BLaER1 (cell line): Measurements from ENCODE around the gene RBM38.

ENCODE experiments used
- H3K27ac ChIP-seq: shearing (Covaris generic); formaldehyde crosslinking; 2 replicates; pipeline ENCODE4 v1.8.1; 2022
- H3K27me3 ChIP-seq: shearing (Covaris generic); formaldehyde crosslinking; 2 replicates; pipeline ENCODE4 v1.8.1; 2022
- H3K36me3 ChIP-seq: shearing (Covaris generic); formaldehyde crosslinking; 2 replicates; pipeline ENCODE4 v1.8.1; 2022
- H3K4me1 ChIP-seq: shearing (Covaris generic); formaldehyde crosslinking; 2 replicates; pipeline ENCODE4 v1.8.1; 2022
- H3K4me2 ChIP-seq: shearing (Covaris generic); formaldehyde crosslinking; 2 replicates; pipeline ENCODE4 v1.8.1; 2022
- H3K4me3 ChIP-seq: shearing (Covaris generic); formaldehyde crosslinking; 2 replicates; pipeline ENCODE4 v1.8.1; 2022
- H3K9ac ChIP-seq: shearing (Covaris generic); formaldehyde crosslinking; 2 replicates; pipeline ENCODE4 v1.8.1; 2022
- H3K9me3 ChIP-seq: shearing (Covaris generic); formaldehyde crosslinking; 2 replicates; pipeline ENCODE4 v1.8.1; 2022
- H4K20me1 ChIP-seq: shearing (Covaris generic); formaldehyde crosslinking; 2 replicates; pipeline ENCODE4 v1.8.1; 2022
- Cebpa-rat ChIP-seq: shearing (Covaris generic); IDR thresholded peaks from 2 replicates; pipeline ENCODE4 v1.8.1; 2022

Gene RBM38

GRCh38 chr20:57439432-57439831, 48.2 kb downstream of the RBM38 start:
- Histone ChIP-seq H4K20me1 (no peaks in the 10 kb centered on the region), H3K9me3 (peaks cover 12% of the 10 kb centered on the region), H3K36me3 (no peaks in the 10 kb centered on the region), H3K4me2 (peak overlapping the region; percentile 32; the same call in 1 of the 2 replicates), H3K9ac (no peak overlapping the region), H3K27ac (no peak overlapping the region), H3K27me3 (no peaks in the 10 kb centered on the region), H3K4me1 (peaks cover 71% of the 10 kb centered on the region), H3K4me3 (no peak overlapping the region)
- no peak for TF ChIP-seq Cebpa-rat

DNA sequence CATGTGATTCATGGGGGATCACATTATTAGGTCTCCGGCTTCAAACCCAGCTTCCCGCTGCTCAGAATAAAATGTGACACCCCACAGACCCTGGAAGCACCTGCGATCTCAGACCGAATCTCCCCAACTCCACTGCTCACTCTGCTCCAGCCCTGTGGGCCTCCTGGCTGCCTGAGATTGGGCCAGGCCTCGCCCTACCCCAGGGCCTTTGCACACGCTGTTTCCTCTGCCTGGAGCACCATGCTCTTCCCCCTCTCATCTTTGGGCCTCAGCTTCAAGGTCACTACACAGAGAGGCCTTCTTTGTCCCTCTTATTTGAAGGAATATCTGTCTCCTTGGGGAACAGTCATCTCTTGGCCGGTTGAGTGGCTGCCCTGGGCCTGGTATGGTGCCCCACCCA, 48.8 kb downstream of the RBM38 start:
- H3K27ac ChIP-seq = no peak overlapping the region
- no peak for TF ChIP-seq Cebpa-rat
- peak overlapping the region; percentile 64 for H3K4me2 ChIP-seq
- no peaks in the 10 kb centered on the region for H3K36me3 ChIP-seq
- H3K4me3 ChIP-seq = no peak overlapping the region
- H4K20me1 ChIP-seq = no peaks in the 10 kb centered on the region
- H3K9me3 ChIP-seq = peaks cover 12% of the 10 kb centered on the region
- H3K9ac ChIP-seq = no peak overlapping the region
- no peaks in the 10 kb centered on the region for H3K27me3 ChIP-seq
- H3K4me1 ChIP-seq = peaks cover 66% of the 10 kb centered on the region

DNA sequence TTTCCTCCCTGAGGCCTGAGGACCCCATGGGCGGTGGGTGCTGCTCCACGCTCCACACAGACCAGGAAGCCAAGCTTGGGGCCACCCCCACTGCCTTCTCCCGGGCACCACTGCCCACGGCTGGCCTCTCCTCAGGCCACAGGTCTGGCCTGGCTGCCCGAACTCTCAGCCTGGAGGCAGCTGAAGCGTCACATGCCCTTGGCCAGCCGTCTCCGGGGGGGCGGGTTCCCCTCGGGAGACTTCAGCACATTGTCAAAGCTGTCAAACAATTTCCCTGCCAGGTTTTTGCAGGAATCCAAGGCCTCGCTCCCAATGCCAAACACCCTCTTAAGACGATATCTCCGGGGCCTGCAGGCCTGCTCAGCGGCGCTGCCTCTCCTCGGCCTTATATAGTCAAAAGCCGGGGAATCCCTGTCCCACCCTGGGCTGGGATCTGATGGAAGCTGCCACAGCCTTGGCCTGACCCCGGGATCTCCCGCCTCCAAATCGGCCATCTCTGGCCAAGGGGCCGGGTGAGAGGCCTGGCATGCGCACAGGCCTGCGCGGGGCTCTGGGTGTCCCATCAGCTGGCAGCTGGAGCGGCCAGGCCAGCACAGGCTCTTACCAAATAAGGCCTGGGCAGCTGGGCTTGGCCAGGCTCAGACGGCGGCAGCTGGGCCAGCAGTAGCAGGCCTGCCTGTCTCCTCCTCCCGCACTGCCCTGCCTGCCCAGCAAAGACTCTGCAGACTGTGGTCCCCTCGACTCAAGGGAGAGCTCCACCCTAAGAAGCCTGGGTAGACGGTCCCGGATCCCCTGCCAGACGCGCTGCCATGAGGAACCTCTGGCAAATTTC, 49.7 kb downstream of the RBM38 start:
- Histone ChIP-seq H3K27ac (peak overlapping the region; percentile 63), H3K9ac (peak overlapping the region; percentile 44), H3K4me2 (peak overlapping the region; percentile 64)

GRCh38 chr20:57441510-57442154, 50.4 kb downstream of the RBM38 start:
- Histone ChIP-seq H4K20me1 (no peaks in the 10 kb centered on the region), H3K4me2 (peak overlapping the region; percentile 64), H3K27me3 (no peaks in the 10 kb centered on the region), H3K36me3 (no peaks in the 10 kb centered on the region), H3K4me3 (no peak overlapping the region), H3K4me1 (peaks cover 57% of the 10 kb centered on the region), H3K9me3 (peaks cover 11% of the 10 kb centered on the region), H3K9ac (peak overlapping the region; percentile 44; the same call in 1 of the 2 replicates), H3K27ac (0 out of 2 replicates have a peak overlapping the region, but pooled peaks have one; percentile 63)
- TF ChIP-seq Cebpa-rat = no peak

More for the DNA sequence above, 49.7 kb downstream of the RBM38 start:
- TF ChIP-seq Cebpa-rat = no peak
- peaks cover 12% of the 10 kb centered on the region for H3K9me3 ChIP-seq
- H3K4me3 ChIP-seq = no peak overlapping the region
- no peaks in the 10 kb centered on the region for H4K20me1 ChIP-seq
- no peaks in the 10 kb centered on the region for H3K27me3 ChIP-seq
- peaks cover 64% of the 10 kb centered on the region for H3K4me1 ChIP-seq
- H3K36me3 ChIP-seq = no peaks in the 10 kb centered on the region

- Histone ChIP-seq H3K36me3 (no peaks in the 10 kb centered on the region), H3K4me1 (peaks cover 50% of the 10 kb centered on the region), H3K27ac (no peak overlapping the region), H3K9me3 (peaks cover 4% of the 10 kb centered on the region), H3K27me3 (no peaks in the 10 kb centered on the region), H3K9ac (no peak overlapping the region), H3K4me3 (no peak overlapping the region), H4K20me1 (no peaks in the 10 kb centered on the region), H3K4me2 (no peak overlapping the region)
- TF ChIP-seq Cebpa-rat = no peak
Observed at GRCh38 chr20:57442158-57442887, 51.1 kb downstream of the RBM38 start.

GRCh38 chr20:57442888-57443239, 51.7 kb downstream of the RBM38 start:
- no peak for TF ChIP-seq Cebpa-rat
- H3K27ac ChIP-seq = peak overlapping the region; percentile 18; the same call in 1 of the 2 replicates
- no peak overlapping the region for H3K9ac ChIP-seq
- no peaks in the 10 kb centered on the region for H3K9me3 ChIP-seq
- H3K27me3 ChIP-seq = no peaks in the 10 kb centered on the region
- no peaks in the 10 kb centered on the region for H4K20me1 ChIP-seq
- H3K4me1 ChIP-seq = peaks cover 44% of the 10 kb centered on the region
- no peak overlapping the region for H3K4me3 ChIP-seq
- no peak overlapping the region for H3K4me2 ChIP-seq
- no peaks in the 10 kb centered on the region for H3K36me3 ChIP-seq

DNA sequence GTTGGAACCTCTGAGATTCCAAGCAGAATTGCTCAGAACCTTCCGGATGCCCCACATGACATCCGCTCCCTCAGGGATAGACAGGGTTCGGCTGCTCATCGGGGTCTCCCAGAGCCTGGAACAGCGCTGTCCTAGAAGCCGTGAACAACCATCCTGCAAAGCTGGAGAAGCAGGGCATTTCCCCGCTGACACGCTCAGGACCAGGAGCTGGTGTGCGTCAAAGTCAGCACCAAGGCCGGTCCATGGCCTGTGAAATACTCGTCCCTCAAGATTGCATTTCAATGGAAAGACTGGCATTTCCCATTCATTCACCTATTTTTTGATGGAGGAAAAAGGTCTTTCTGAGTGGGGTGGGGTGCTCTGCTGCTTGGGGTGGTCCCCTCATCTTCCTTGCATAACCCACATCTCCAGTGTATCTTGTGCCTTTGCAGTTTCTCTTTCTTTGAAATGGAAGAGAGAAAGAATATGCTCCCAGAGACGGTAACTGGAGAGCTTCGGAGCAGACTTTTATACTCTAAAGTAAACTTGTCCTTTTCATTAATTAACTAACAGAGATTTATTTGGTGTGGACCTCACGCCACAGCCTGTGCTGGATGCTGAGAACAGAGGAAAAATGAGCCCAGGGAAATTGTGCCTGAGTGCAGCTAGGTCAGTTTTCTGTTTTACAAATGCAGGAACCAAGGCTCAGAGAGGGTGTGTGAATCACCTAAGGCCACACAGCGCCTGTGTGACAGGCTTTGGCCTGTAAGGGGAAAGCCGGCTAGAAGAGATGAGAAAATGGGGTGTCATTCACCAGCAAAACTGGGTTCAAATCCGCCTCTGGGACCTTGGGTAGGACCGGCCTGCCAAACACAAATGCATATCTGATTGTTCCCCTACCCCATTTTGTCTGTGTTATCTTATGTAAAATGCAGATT, 52.4 kb downstream of the RBM38 start:
- Histone ChIP-seq H3K27ac (peak overlapping the region; percentile 18; the same call in 1 of the 2 replicates), H3K4me2 (no peak overlapping the region), H3K27me3 (no peaks in the 10 kb centered on the region), H3K36me3 (no peaks in the 10 kb centered on the region), H4K20me1 (no peaks in the 10 kb centered on the region), H3K9me3 (no peaks in the 10 kb centered on the region), H3K4me1 (peaks cover 37% of the 10 kb centered on the region), H3K4me3 (no peak overlapping the region), H3K9ac (no peak overlapping the region)
- no peak for TF ChIP-seq Cebpa-rat

DNA sequence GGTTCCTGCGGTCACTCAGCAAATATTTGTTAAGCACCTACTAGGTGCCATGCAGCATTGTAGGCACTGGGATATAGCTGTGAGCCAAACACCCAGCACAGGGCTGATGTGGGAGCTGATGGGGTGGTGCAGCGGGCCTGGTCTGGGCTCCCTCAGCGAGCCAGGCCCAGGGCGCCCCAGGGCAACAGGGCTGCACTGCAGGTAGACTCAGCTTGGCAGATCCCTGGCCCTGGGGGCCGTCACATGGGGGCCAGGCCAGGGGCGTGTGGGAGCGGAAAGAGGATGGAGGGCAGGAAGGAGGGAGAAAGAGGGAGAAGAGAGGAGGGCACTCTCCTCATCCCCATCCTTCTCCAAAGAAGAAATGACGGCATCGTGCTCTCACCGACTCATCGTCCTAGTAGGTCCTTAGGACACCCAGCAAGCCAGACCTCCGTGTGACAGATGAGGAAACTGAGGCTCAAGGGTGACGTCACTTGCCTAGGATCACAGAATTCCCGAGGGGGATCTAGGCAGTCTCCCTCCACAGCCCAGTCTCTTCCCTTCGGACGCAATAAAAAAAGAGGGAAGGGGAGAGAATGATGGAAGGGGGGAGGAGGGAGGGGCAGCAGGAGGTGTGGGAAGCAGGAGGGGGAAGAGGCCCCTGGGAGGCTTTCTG, 53.3 kb downstream of the RBM38 start:
- no peak overlapping the region for H3K27ac ChIP-seq
- H4K20me1 ChIP-seq = no peaks in the 10 kb centered on the region
- no peaks in the 10 kb centered on the region for H3K36me3 ChIP-seq
- H3K4me1 ChIP-seq = peaks cover 42% of the 10 kb centered on the region
- TF ChIP-seq Cebpa-rat = no peak
- H3K9ac ChIP-seq = no peak overlapping the region
- H3K27me3 ChIP-seq = no peaks in the 10 kb centered on the region
- H3K9me3 ChIP-seq = no peaks in the 10 kb centered on the region
- no peak overlapping the region for H3K4me2 ChIP-seq
- H3K4me3 ChIP-seq = no peak overlapping the region
